Measurements from ENCODE around the gene PRM3. TPM values are rescaled to one million over a fixed set of nuclear protein-coding genes. Genes with fewer than 3 reads are reported as not detected.

PRM3 gene
- total RNA-seq, 1 experiment from 2014 or later, result not detected

DNA sequence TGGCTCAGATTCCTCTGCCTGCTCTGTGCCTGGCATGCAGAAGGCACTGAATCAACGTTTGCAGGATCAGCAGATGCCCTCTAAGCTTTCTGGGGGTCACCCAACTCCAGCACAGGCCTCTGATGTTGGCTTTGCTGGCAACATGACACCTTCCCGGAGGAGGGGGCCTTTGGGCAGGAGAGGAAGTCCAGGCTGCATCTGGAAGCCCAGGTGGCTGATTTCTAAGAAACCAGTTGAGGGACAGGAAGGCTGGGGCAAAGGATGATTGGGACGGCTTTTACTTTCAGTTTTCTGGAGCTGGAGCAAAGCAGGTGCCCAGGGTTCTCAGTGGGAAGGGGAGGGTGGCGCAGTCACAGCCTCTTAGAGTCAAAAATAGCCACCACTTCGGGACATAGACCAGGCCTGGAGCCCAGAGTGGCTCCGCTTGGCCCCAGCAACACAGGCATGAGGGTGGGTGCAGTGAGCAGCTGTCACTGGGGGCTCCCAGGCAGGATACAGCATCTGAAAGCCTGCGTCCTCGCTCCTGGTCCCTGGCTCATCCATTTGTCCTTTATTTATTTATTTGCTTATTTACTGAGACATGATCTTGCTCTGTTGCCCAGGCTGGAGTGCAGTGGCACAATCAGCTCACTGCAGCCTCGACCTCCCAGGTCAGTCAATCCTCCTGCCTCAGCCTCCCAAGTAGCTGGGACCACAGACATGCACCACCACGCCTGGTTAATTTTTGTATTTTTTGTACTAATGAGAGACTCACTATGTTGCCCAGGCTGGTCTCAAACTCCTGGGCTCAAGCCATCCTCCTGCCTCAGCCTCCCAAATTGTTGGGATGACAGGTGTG is 32.6 kb downstream of the PRM3 start:
- Histone ChIP-seq H3K4me1 (no peaks in the 10 kb centered on the region), H3K27me3 (replicated peaks; ENCODE audit: control insufficient read depth, insufficient read depth, low read length) (no peaks in the 10 kb centered on the region), H3K36me3 (ENCODE audit: control insufficient read depth, insufficient read depth, low read length) (no peaks in the 10 kb centered on the region), H3K4me3 (ENCODE audit: low read depth, low read length) (no peak overlapping the region), H3K9me3 (no peaks in the 10 kb centered on the region)
- ChIA-PET POLR2A (no interaction called here), CTCF (no interaction called here)
- Mint-ChIP-seq H3K27ac (ENCODE audit: unreplicated experiment) (no peak overlapping the region), H3K4me1 (ENCODE audit: low read depth, unreplicated experiment) (no peaks in the 10 kb centered on the region), H3K27me3 (ENCODE audit: insufficient read depth, unreplicated experiment) (no peaks in the 10 kb centered on the region), H3K36me3 (ENCODE audit: insufficient read depth, unreplicated experiment) (no peaks in the 10 kb centered on the region), H3K9me3 (ENCODE audit: unreplicated experiment) (no peaks in the 10 kb centered on the region), H3K4me3 (ENCODE audit: unreplicated experiment) (no peak overlapping the region)
- DNase-seq, result no peak
- no TSS peak for BruUV-seq (replicated peaks)
- TF ChIP-seq, protein P1, sequence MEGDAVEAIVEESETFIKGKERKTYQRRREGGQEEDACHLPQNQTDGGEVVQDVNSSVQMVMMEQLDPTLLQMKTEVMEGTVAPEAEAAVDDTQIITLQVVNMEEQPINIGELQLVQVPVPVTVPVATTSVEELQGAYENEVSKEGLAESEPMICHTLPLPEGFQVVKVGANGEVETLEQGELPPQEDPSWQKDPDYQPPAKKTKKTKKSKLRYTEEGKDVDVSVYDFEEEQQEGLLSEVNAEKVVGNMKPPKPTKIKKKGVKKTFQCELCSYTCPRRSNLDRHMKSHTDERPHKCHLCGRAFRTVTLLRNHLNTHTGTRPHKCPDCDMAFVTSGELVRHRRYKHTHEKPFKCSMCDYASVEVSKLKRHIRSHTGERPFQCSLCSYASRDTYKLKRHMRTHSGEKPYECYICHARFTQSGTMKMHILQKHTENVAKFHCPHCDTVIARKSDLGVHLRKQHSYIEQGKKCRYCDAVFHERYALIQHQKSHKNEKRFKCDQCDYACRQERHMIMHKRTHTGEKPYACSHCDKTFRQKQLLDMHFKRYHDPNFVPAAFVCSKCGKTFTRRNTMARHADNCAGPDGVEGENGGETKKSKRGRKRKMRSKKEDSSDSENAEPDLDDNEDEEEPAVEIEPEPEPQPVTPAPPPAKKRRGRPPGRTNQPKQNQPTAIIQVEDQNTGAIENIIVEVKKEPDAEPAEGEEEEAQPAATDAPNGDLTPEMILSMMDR (IDR thresholded peaks at IDR 0.05; ENCODE audit: insufficient read depth in 1 of 2, low read depth in 1 of 2, low read length in 1 of 2, severe bottlenecking in 1 of 2, unreplicated experiment in 1 of 2), result no peak
- intact Hi-C loops (cut with micrococcal nuclease; ENCODE audit: unreplicated experiment), result no loop called here

DNA sequence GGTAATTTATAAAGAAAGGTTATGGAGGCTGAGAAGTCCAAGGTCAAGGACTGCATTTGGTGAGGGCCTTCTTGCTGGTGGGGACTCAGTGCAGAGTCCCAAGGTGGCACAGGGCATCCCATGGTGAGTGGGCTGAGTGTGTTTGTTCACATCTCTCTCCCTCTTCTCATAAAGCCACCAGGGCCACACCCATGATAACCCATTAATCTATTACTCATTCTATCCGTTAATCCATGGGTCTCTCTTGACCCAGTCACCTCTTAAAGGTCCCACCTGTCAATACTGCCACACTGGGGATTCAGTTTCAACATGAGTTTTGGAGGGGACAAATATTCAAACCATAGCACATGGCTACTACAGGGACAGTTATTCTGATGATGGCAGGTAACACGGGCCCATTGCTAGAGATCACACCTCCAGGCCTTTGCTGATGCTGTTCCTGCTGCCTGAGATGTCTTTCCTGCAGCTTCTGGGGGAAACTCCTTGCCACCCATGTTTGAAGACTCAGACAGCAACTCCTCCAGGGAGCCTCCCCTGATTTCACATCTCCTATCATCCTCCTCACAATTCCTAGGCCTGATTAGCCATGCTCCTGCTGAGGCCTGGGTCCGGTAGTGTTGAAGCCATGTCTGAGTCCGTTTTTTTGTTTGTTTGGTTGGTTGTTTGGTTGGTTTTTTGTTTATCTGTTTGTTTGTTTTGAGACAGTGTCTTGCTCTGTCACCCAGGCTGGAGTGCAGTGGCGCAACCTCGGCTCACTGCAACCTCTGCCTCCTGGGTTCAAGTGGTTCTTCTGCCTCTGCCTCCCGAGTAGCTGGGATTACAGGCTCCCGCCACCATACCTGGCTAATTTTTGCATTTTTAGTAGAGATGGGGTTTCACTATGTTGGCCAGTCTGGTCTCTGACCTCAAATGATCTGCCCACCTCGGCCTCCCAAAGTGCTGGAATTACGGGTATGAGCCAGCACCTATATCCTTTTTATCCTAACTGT is 33.5 kb downstream of the PRM3 start:
- ChIA-PET CTCF (no interaction called here), POLR2A (no interaction called here)
- H3K4me1 Mint-ChIP-seq (ENCODE audit: low read depth, unreplicated experiment), result no peaks in the 10 kb centered on the region
- H3K27ac Mint-ChIP-seq (ENCODE audit: unreplicated experiment), result no peak overlapping the region
- Histone ChIP-seq H3K9me3 (no peaks in the 10 kb centered on the region), H3K36me3 (ENCODE audit: control insufficient read depth, insufficient read depth, low read length) (no peaks in the 10 kb centered on the region), H3K4me1 (no peaks in the 10 kb centered on the region), H3K4me3 (ENCODE audit: low read depth, low read length) (no peak overlapping the region), H3K27me3 (replicated peaks; ENCODE audit: control insufficient read depth, insufficient read depth, low read length) (no peaks in the 10 kb centered on the region)
- BruUV-seq (replicated peaks), result no TSS peak
- DNase-seq, result no peak
- intact Hi-C loops (cut with micrococcal nuclease; ENCODE audit: unreplicated experiment), result no loop called here
- H3K9me3 Mint-ChIP-seq (ENCODE audit: unreplicated experiment), result no peaks in the 10 kb centered on the region
- no peak overlapping the region for H3K4me3 Mint-ChIP-seq (ENCODE audit: unreplicated experiment)
- H3K27me3 Mint-ChIP-seq (ENCODE audit: insufficient read depth, unreplicated experiment), result no peaks in the 10 kb centered on the region
- H3K36me3 Mint-ChIP-seq (ENCODE audit: insufficient read depth, unreplicated experiment), result no peaks in the 10 kb centered on the region
- TF ChIP-seq, protein P1 (IDR thresholded peaks at IDR 0.05; ENCODE audit: insufficient read depth in 1 of 2, low read depth in 1 of 2, low read length in 1 of 2, severe bottlenecking in 1 of 2, unreplicated experiment in 1 of 2), result no peak
